Naive B cell (primary cell): ENCODE measurements around the gene PHLDB3. TPM values are rescaled to one million over a fixed set of nuclear protein-coding genes. Genes with fewer than 3 reads are reported as not detected.
A peak's percentile ranks its signal among the peaks of the same experiment; 100 is the strongest.
"Not testable (repeated sequence)": the region's sequence is repeated elsewhere in the genome, so short reads cannot be mapped to it uniquely, and the experiment has no call there.

Experiments
- ATAC-seq, 2 donors: fragments of 150-1000 bp; cut with Tn5 transposase; 2 replicates each; pipeline ENCODE4 v1.10.0; 2021; ENCODE audit warnings: low read depth in 2 of 2, mild to moderate bottlenecking in 2 of 2, moderate library complexity in 2 of 2
- DNase-seq: peaks from one replicate; pipeline ENCODE4 v3.0.0; 2022
- H3K27ac Mint-ChIP-seq, 6 donors: one replicate each; pipeline ENCODE4 v1.8.0; 2020 to 2022; ENCODE audit warnings: mild to moderate bottlenecking in 6 of 6, mixed read lengths in 6 of 6, moderate library complexity in 5 of 6, inconsistent platforms in 2 of 6
- H3K27me3 Mint-ChIP-seq, 3 donors: one replicate each; pipeline ENCODE4 v1.8.0; 2021 to 2022; ENCODE audit warnings: mixed read lengths in 3 of 3, mild to moderate bottlenecking in 1 of 3
- H3K36me3 Mint-ChIP-seq, 2 donors: one replicate each; pipeline ENCODE4 v1.8.0; 2020 to 2022; ENCODE audit warnings: mixed read lengths in 2 of 2, inconsistent platforms in 1 of 2, mild to moderate bottlenecking in 1 of 2
- H3K4me1 Mint-ChIP-seq, 3 donors: one replicate each; pipeline ENCODE4 v1.8.0; 2020 to 2022; ENCODE audit warnings: mixed read lengths in 3 of 3, inconsistent platforms in 1 of 3, mild to moderate bottlenecking in 1 of 3, moderate library complexity in 1 of 3
- H3K4me3 Mint-ChIP-seq, 8 donors: one replicate each; pipeline ENCODE4 v1.8.0; 2020 to 2022; ENCODE audit warnings: mild to moderate bottlenecking in 8 of 8, mixed read lengths in 8 of 8, moderate library complexity in 8 of 8, inconsistent platforms in 2 of 8
- H3K9me3 Mint-ChIP-seq, 7 donors: one replicate each; pipeline ENCODE4 v1.8.0; 2020 to 2022; ENCODE audit warnings: mixed read lengths in 7 of 7, mild to moderate bottlenecking in 5 of 7, inconsistent platforms in 2 of 7, moderate library complexity in 1 of 7
- polyA plus RNA-seq, 6 donors: library from polyadenylated mRNA; unstranded; fragments of 300-500 nt; fragmentation: Illumina TruSeq; gene quantifications; one replicate each; pipeline ENCODE4 v1.2.3, GENCODE V29; 2021; ENCODE audit warnings: low read depth in 6 of 6

PHLDB3 gene
- polyA plus RNA-seq, 6 donors from 2014 or later = 0.26 to 4.2 (median 2.5) TPM

- H3K4me3 Mint-ChIP-seq = peak overlapping the region; percentile 67 to 94 (median 91)
- ATAC-seq = peak; percentile 44 to 56
- H3K27ac Mint-ChIP-seq = peak overlapping the region in 5 of 6 donors; percentile 27 to 85 (median 63)
- no peaks in the 10 kb centered on the region for H3K9me3 Mint-ChIP-seq
- H3K36me3 Mint-ChIP-seq = no peaks in the 10 kb centered on the region
- H3K27me3 Mint-ChIP-seq = no peaks in the 10 kb centered on the region
- H3K4me1 Mint-ChIP-seq = peaks cover 24 to 34% (median 26%) of the 10 kb centered on the region in 3 donors
- DNase-seq = no peak
These were observed 20.6 kb upstream of the PHLDB3 start for GRCh38 chr19:43524922-43525835.

DNA sequence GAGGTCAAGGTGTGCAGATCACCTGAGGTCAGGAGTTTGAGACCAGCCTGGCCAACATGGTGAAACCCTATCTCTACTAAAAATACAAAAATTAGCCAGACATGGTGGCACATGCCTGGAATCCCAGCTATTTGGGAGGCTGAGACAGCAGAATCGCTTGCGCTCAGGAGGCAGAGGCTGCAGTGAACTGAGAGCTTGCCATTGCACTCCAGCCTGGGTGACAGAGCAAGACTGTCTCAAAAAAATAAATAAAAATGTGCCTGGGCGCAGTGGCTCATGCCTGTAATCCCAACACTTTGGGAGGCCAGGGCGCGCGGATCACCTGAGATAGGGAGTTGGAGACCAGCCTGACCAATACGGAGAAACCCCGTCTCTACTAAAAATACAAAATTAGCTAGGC lies 19.1 kb upstream of the PHLDB3 start:
- H3K4me3 Mint-ChIP-seq, DNase-seq, H3K36me3 Mint-ChIP-seq, H3K27ac Mint-ChIP-seq, H3K9me3 Mint-ChIP-seq, H3K27me3 Mint-ChIP-seq, ATAC-seq: not testable (repeated sequence)
- H3K4me1 Mint-ChIP-seq = peaks cover 28 to 40% (median 34%) of the 10 kb centered on the region in 3 donors

DNA sequence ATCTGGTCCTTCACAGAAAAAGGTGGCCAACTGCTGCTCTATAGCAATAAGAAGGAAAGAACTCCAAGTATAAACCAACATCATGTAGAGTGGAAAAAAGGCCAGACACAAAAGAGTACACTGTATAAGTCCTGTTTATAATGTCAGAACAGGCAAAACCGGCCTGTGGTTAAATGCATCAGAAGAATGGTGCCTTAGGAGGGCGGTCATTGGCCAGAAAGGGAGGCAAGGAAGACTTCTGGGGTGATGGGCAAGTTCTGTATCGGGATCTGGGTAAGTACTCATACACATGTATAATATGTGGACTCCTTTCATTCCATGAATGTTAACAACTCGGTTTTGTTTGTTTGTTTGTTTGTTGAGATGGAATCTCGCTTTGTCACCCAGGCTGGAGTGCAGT lies 18.4 kb upstream of the PHLDB3 start:
- Mint-ChIP-seq H3K27me3 (no peaks in the 10 kb centered on the region), H3K4me3 (no peak overlapping the region), H3K36me3 (no peaks in the 10 kb centered on the region), H3K9me3 (peaks cover 0 to 1% (median 0%) of the 10 kb centered on the region in 7 donors), H3K4me1 (peaks cover 31 to 45% (median 41%) of the 10 kb centered on the region in 3 donors), H3K27ac (peak overlapping the region in 2 of 6 donors; percentile 14 to 72)
- DNase-seq (no peak), ATAC-seq (no peak)

DNA sequence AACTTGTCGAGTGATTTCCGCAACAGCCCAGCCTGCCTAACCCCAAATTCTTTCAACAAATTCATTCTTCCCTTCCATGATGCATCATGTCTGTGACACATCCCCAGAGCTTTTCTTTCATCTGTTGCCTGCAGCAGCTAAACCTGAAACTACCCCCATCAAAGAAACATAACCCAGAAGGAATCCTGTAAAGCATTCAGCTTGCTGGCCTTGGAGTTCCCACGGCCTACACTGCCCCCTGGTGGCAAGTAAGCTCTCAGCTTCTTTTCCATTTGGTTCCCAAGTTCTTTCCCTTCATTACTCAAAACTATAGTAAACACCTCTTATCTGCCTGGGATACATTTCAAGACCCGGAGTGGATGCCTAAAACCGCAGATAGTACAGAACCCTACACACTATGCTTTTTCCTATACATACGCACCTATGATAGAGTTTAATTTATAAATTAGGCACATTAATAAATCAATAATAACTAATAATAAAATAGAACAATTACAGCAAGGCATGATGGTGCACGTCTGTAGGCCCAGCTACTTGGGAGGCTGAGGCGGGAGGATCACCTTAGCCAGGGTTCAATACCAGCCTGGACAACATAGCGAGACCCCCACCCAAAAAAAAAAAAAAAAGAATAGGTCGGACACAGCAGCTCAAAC lies 15.0 kb upstream of the PHLDB3 start:
- Mint-ChIP-seq H3K36me3 (no peaks in the 10 kb centered on the region), H3K4me1 (peaks cover 9 to 23% (median 13%) of the 10 kb centered on the region in 3 donors), H3K27me3 (no peaks in the 10 kb centered on the region), H3K9me3 (peaks cover 0 to 1% (median 0%) of the 10 kb centered on the region in 7 donors), H3K27ac (peak overlapping the region in 5 of 6 donors; percentile 73 to 90 (median 79)), H3K4me3 (peak overlapping the region in 5 of 8 donors; percentile 0 to 54 (median 39))
- DNase-seq (peak; percentile 73), ATAC-seq (peak; percentile 53 to 69)

GRCh38 chr19:43518051-43518450 lies 13.5 kb upstream of the PHLDB3 start:
- DNase-seq (no peak), ATAC-seq (no peak)
- peaks cover 0 to 1% (median 0%) of the 10 kb centered on the region in 7 donors for H3K9me3 Mint-ChIP-seq
- H3K27ac Mint-ChIP-seq = peak overlapping the region; percentile 80 to 91 (median 86)
- peaks cover 9 to 20% (median 12%) of the 10 kb centered on the region in 3 donors for H3K4me1 Mint-ChIP-seq
- no peaks in the 10 kb centered on the region for H3K36me3 Mint-ChIP-seq
- peak overlapping the region in 5 of 8 donors; percentile 20 to 80 (median 37) for H3K4me3 Mint-ChIP-seq
- no peaks in the 10 kb centered on the region for H3K27me3 Mint-ChIP-seq

GRCh38 chr19:43512399-43512798 lies 7.9 kb upstream of the PHLDB3 start:
- H3K27ac Mint-ChIP-seq, ATAC-seq, DNase-seq, H3K9me3 Mint-ChIP-seq, H3K4me1 Mint-ChIP-seq, H3K36me3 Mint-ChIP-seq, H3K27me3 Mint-ChIP-seq, H3K4me3 Mint-ChIP-seq: not testable (repeated sequence)

DNA sequence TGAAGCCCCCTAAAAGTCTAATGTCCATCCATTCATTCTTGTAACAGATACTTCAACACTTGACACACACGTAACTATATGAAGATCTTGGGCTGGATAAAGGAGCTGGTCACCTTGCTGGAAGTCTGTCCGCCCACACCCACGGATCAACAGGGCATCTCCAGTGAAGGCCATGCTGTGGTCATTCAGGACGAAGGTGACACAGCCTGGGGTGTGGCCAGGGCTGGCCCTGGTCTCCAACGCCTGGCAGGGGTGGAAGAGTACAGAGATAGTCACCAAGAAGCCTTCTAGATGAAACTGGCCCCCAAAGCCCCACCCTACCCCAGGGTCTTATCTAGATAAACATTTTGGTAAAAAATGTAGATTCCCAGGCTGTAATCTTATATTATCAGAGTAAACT lies 6.8 kb upstream of the PHLDB3 start:
- ATAC-seq (no peak), DNase-seq (no peak)
- Mint-ChIP-seq H3K9me3 (no peaks in the 10 kb centered on the region), H3K27ac (no peak overlapping the region), H3K4me3 (no peak overlapping the region), H3K27me3 (no peaks in the 10 kb centered on the region), H3K4me1 (peaks cover 4 to 6% (median 6%) of the 10 kb centered on the region in 3 donors), H3K36me3 (peaks cover 0 to 6% of the 10 kb centered on the region in 2 donors)

GRCh38 chr19:43510713-43511112 lies 6.2 kb upstream of the PHLDB3 start:
- DNase-seq (no peak), ATAC-seq (no peak)
- Mint-ChIP-seq H3K9me3 (no peaks in the 10 kb centered on the region), H3K36me3 (peaks cover 0 to 6% of the 10 kb centered on the region in 2 donors), H3K27me3 (no peaks in the 10 kb centered on the region), H3K4me1 (peaks cover 4 to 6% (median 6%) of the 10 kb centered on the region in 3 donors), H3K27ac (no peak overlapping the region), H3K4me3 (no peak overlapping the region)

GRCh38 chr19:43507880-43508279 lies 3.3 kb upstream of the PHLDB3 start:
- no peak for DNase-seq
- no peak for ATAC-seq
- Mint-ChIP-seq H3K4me1 (peaks cover 19 to 28% (median 27%) of the 10 kb centered on the region in 3 donors), H3K27ac (peak overlapping the region in 2 of 6 donors; percentile 52 to 88), H3K36me3 (peaks cover 0 to 6% of the 10 kb centered on the region in 2 donors), H3K9me3 (no peaks in the 10 kb centered on the region), H3K4me3 (no peak overlapping the region), H3K27me3 (no peaks in the 10 kb centered on the region)

- Mint-ChIP-seq H3K4me1 (peaks cover 21 to 38% (median 29%) of the 10 kb centered on the region in 3 donors), H3K27ac (no peak overlapping the region), H3K27me3 (no peaks in the 10 kb centered on the region), H3K4me3 (peak overlapping the region in 2 of 8 donors; percentile 15 to 25), H3K9me3 (no peaks in the 10 kb centered on the region), H3K36me3 (peaks cover 0 to 6% of the 10 kb centered on the region in 2 donors)
- no peak for DNase-seq
- no peak for ATAC-seq
These were observed 2.1 kb upstream of the PHLDB3 start for GRCh38 chr19:43506629-43507028.

DNA sequence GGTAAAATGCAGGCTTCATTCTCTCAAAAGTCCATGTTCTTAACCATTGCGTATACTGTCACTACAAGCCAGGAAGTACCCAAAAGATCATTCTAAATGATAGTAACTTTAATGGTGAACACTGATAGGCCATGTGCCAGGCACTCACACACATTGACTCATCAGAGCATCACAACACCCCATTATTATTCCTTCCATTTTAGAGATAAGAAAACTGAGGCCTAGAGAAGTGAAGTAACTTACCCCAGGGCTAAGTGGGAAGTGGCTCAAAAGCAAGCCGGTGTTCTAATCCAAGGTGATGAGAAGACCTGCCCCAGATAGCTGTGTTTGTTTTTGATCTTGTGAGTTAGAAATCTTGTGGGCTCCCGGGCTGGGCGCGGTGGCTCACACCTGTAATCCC lies 1.4 kb upstream of the PHLDB3 start:
- no peaks in the 10 kb centered on the region for H3K9me3 Mint-ChIP-seq
- no peaks in the 10 kb centered on the region for H3K27me3 Mint-ChIP-seq
- DNase-seq = no peak
- peak overlapping the region in 4 of 6 donors; percentile 22 to 90 (median 68) for H3K27ac Mint-ChIP-seq
- H3K4me3 Mint-ChIP-seq = peak overlapping the region in 6 of 8 donors; percentile 16 to 95 (median 58)
- H3K4me1 Mint-ChIP-seq = peaks cover 22 to 41% (median 29%) of the 10 kb centered on the region in 3 donors
- peaks cover 0 to 6% of the 10 kb centered on the region in 2 donors for H3K36me3 Mint-ChIP-seq
- ATAC-seq = no peak

- peaks cover 24 to 42% (median 29%) of the 10 kb centered on the region in 3 donors for H3K4me1 Mint-ChIP-seq
- no peaks in the 10 kb centered on the region for H3K9me3 Mint-ChIP-seq
- peak overlapping the region; percentile 58 to 90 (median 77) for H3K27ac Mint-ChIP-seq
- no peaks in the 10 kb centered on the region for H3K27me3 Mint-ChIP-seq
- no peak for ATAC-seq
- no peak for DNase-seq
- H3K36me3 Mint-ChIP-seq = peaks cover 0 to 4% of the 10 kb centered on the region in 2 donors
- peak overlapping the region; percentile 21 to 98 (median 80) for H3K4me3 Mint-ChIP-seq
These were observed 575 bp upstream of the PHLDB3 start for GRCh38 chr19:43505186-43505456.

DNA sequence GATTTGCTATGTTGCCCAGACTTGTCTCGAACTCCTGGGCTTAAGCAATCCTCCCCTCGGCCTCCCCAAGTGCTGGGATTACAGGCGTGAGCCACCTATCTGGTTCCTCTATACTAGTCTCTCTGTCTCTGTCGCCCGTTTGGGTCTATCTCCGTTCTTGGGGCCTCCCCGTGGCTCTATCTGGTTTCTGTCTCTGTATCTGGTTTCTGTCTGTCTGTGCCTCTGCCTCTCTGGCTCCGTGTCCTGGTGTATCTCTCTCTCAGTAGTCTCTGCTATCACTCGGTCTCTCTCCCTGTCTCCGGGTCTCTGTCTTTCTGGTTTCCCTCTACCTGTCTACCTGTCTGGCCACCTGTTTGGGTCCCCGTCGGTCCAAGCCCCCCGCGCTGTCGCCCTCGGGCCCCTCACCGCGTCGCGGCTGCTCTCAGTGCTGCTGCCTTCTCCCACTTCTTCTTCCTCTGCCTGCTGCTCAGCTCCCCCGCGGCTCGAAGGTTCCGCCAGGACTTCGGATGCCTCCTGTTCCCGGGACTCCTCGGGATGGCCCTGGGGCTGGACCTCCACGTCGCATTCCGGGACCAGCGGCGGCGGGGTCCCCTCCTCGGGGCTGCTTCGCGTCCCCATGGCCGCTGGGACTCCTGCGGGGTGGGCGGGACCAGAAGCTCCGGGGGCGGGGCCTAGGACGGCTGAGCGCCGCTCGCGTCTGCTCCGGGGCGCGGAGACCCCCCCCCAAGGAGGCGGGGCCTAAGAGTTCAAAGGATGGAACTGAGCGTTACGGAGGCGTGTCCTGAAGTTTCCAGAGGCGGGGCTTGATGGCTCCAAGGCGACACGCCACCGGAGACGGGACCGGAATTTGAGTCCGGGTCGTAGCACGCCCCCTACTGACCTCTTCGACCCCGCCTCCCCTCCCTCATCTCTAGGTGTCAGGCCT lies 783 bp downstream of the PHLDB3 start:
- peak; percentile 88 to 89 for ATAC-seq
- no peaks in the 10 kb centered on the region for H3K27me3 Mint-ChIP-seq
- peak overlapping the region; percentile 92 to 99 (median 94) for H3K4me3 Mint-ChIP-seq
- DNase-seq = peak; percentile 95
- peak overlapping the region; percentile 85 to 99 (median 97) for H3K27ac Mint-ChIP-seq
- peaks cover 5 to 6% of the 10 kb centered on the region in 2 donors for H3K36me3 Mint-ChIP-seq
- no peaks in the 10 kb centered on the region for H3K9me3 Mint-ChIP-seq
- H3K4me1 Mint-ChIP-seq = peaks cover 23 to 44% (median 27%) of the 10 kb centered on the region in 3 donors
